HEK293T (cell line): ENCODE results near the gene PRIMPOL.
"Not testable (repeated sequence)": the region's sequence is repeated elsewhere in the genome, so short reads cannot be mapped to it uniquely, and the experiment has no call there.

ENCODE experiments used
- BHLHE40 ChIP-seq: fragments of 450-650 bp; IDR thresholded peaks from 2 replicates; pipeline ENCODE4 v1.6.1; 2016; ENCODE audit warnings: mild to moderate bottlenecking, moderate library complexity, borderline replicate concordance
- FOXM1 ChIP-seq: fragments of 450-650 bp; IDR thresholded peaks from 2 replicates; pipeline ENCODE4 v1.6.1; 2017; ENCODE audit warnings: mild to moderate bottlenecking, borderline replicate concordance
- LEF1 ChIP-seq: fragments of 450-650 bp; IDR thresholded peaks from 2 replicates; pipeline ENCODE4 v1.6.1; 2017; ENCODE audit warnings: mild to moderate bottlenecking, borderline replicate concordance
- SP1 ChIP-seq: fragments of 450-650 bp; IDR thresholded peaks from 2 replicates; pipeline ENCODE4 v1.6.1; 2017
- ZNF384 ChIP-seq: fragments of 450-650 bp; IDR thresholded peaks from 2 replicates; pipeline ENCODE4 v1.6.1; 2016

GRCh38 chr4:184624504-184624903 lies 25.0 kb upstream of the PRIMPOL start:
- TF ChIP-seq ZNF384, BHLHE40, LEF1, FOXM1, SP1: not testable (repeated sequence)
